Endodermal cell (in vitro differentiated cells): ENCODE measurements around the gene C5orf63. TPM values are rescaled to one million over a fixed set of nuclear protein-coding genes. Genes with fewer than 3 reads are reported as not detected.

Experiments used
- DNase-seq: peaks from one replicate; pipeline ENCODE4 v3.0.0-alpha.2; 2017
- H3K27ac ChIP-seq: 2 replicates; pipeline ENCODE4 v1.5.1; 2013; ENCODE audit warnings: mild to moderate bottlenecking, low read depth, low read length, moderate library complexity
- H3K27me3 ChIP-seq: 2 replicates; pipeline ENCODE4 v1.6.1; 2013; ENCODE audit warnings: mild to moderate bottlenecking, low read length, moderate library complexity; ENCODE audit not compliant: insufficient read depth, control insufficient read depth, poor library complexity, severe bottlenecking
- H3K36me3 ChIP-seq: 2 replicates; pipeline ENCODE4 v1.7.0; 2013; ENCODE audit warnings: mild to moderate bottlenecking, low read length, moderate library complexity; ENCODE audit not compliant: control insufficient read depth, insufficient read depth
- H3K4me1 ChIP-seq: one replicate; pipeline ENCODE4 v1.7.0; 2013; ENCODE audit warnings: low read length; ENCODE audit not compliant: control insufficient read depth, insufficient read depth
- H3K4me3 ChIP-seq: 2 replicates; pipeline ENCODE4 v1.5.1; 2013; ENCODE audit warnings: mild to moderate bottlenecking, low read length, moderate library complexity
- H3K9ac ChIP-seq: 2 replicates; pipeline ENCODE4 v1.6.1; 2013; ENCODE audit warnings: mild to moderate bottlenecking, low read length, moderate library complexity; ENCODE audit not compliant: poor library complexity, severe bottlenecking; ENCODE audit errors: extremely low read depth
- H3K9me3 ChIP-seq: 2 replicates; pipeline ENCODE4 v1.6.1; 2013; ENCODE audit warnings: mild to moderate bottlenecking, low read length, moderate library complexity; ENCODE audit not compliant: control insufficient read depth
- H3K27ac Mint-ChIP-seq: 2 replicates; pipeline ENCODE4 v1.8.0; 2020; ENCODE audit warnings: mixed read lengths
- H3K27me3 Mint-ChIP-seq: 2 replicates; pipeline ENCODE4 v1.8.0; 2021; ENCODE audit warnings: mild to moderate bottlenecking, mixed read lengths; ENCODE audit not compliant: insufficient read depth
- H3K36me3 Mint-ChIP-seq: 2 replicates; pipeline ENCODE4 v1.8.0; 2020; ENCODE audit warnings: low read depth, mixed read lengths
- H3K4me1 Mint-ChIP-seq: 2 replicates; pipeline ENCODE4 v1.8.0; 2020; ENCODE audit warnings: mixed read lengths
- H3K4me3 Mint-ChIP-seq: 2 replicates; pipeline ENCODE4 v1.8.0; 2020; ENCODE audit warnings: mild to moderate bottlenecking, moderate library complexity, mixed read lengths
- H3K9me3 Mint-ChIP-seq: 2 replicates; pipeline ENCODE4 v1.8.0; 2020; ENCODE audit warnings: mild to moderate bottlenecking, mixed read lengths
- WGBS, 2 experiments: methylation state at CpG; one replicate each; pipeline versions ENCODE4 v1.1.5 to v1.1.7; 2013; ENCODE audit warnings: missing lambda C conversion rate in 2 of 2, mixed read lengths in 1 of 2; ENCODE audit not compliant: insufficient coverage in 1 of 2, insufficient read length in 1 of 2; 5-methylcytosine and 5-hydroxymethylcytosine counted together
- total RNA-seq, 2 donors: library from RNA; stranded (reverse); fragmentation: NEBNext Ultra II Directional in 1 of 2; extraction: Animal tissue kit (Norgen Biotek cat#: 25700) in 1 of 2; gene quantifications; 2 replicates in 1 of 2; 3 replicates in 1 of 2; pipeline ENCODE4 v1.2.1, GENCODE V29; 2021
- TF ChIP-seq, protein P1 (sequence below): fragments of 200-600 bp; sonication (generic); conservative IDR thresholded peaks from 2 replicates; pipeline ENCODE4 v1.5.0; 2021; ENCODE audit warnings: antibody characterized with exemption, mild to moderate bottlenecking

The C5orf63 gene
- total RNA-seq, 2 donors from 2014 or later: 0.86 to 9.4 TPM

DNA sequence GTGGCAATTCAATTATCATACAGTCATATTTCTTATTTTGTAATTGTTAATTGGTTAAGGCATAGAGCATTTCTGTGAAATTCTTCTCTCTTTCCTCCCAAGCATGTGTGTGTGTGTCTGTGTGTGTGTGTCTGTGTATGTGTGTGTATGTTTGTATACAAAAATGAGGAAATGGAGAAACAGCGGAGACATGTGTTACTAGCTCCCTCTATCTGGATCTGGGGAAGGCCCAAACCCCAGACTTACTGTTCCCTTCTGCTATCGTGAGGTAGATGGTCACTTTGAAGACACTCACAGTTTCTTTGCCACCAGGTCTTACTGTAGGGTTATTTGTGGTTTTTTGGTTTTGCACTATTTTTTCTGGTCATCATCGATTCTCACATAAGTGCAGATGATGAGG is 11.4 kb upstream of the C5orf63 start:
- no peak overlapping the region for H3K27ac Mint-ChIP-seq
- no peaks in the 10 kb centered on the region for H3K9me3 ChIP-seq
- H3K9me3 Mint-ChIP-seq: no peaks in the 10 kb centered on the region
- no peaks in the 10 kb centered on the region for H3K27me3 ChIP-seq
- DNase-seq: no peak
- TF ChIP-seq, protein P1, sequence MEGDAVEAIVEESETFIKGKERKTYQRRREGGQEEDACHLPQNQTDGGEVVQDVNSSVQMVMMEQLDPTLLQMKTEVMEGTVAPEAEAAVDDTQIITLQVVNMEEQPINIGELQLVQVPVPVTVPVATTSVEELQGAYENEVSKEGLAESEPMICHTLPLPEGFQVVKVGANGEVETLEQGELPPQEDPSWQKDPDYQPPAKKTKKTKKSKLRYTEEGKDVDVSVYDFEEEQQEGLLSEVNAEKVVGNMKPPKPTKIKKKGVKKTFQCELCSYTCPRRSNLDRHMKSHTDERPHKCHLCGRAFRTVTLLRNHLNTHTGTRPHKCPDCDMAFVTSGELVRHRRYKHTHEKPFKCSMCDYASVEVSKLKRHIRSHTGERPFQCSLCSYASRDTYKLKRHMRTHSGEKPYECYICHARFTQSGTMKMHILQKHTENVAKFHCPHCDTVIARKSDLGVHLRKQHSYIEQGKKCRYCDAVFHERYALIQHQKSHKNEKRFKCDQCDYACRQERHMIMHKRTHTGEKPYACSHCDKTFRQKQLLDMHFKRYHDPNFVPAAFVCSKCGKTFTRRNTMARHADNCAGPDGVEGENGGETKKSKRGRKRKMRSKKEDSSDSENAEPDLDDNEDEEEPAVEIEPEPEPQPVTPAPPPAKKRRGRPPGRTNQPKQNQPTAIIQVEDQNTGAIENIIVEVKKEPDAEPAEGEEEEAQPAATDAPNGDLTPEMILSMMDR: no peak
- no peaks in the 10 kb centered on the region for H3K27me3 Mint-ChIP-seq
- H3K9ac ChIP-seq: no peak overlapping the region
- H3K36me3 Mint-ChIP-seq: no peaks in the 10 kb centered on the region
- no peak overlapping the region for H3K4me3 ChIP-seq
- WGBS, 2 experiments: 97 to 100% methylated on average over 1 to 3 of the region's 3 CpGs
- H3K27ac ChIP-seq: no peak overlapping the region
- peaks cover 32% of the 10 kb centered on the region for H3K4me1 Mint-ChIP-seq
- H3K4me3 Mint-ChIP-seq: no peak overlapping the region
- peaks cover 10% of the 10 kb centered on the region for H3K4me1 ChIP-seq
- no peaks in the 10 kb centered on the region for H3K36me3 ChIP-seq

DNA sequence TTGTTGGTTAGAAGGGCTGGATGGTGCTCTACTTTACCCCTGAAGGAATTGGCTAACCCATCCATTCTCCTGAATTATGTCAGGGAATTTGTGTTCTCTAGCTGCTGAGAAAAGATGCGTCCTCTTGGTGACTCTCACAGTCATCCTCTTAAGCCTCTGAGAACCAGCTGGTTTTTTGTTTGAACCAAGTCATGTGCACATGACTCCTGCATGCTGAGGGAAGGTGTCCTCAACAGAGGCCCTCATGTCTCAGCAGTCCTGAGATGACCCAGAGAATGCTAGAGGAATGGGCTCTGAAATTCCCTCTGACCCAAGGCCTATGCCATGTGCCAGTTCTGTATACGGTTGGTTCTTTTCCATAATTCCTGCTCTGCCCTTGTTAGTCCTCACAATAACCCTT is 10.4 kb upstream of the C5orf63 start:
- Histone ChIP-seq H3K27me3 (no peaks in the 10 kb centered on the region), H3K27ac (no peak overlapping the region), H3K36me3 (no peaks in the 10 kb centered on the region), H3K9ac (no peak overlapping the region), H3K4me3 (no peak overlapping the region), H3K9me3 (no peaks in the 10 kb centered on the region), H3K4me1 (peaks cover 7% of the 10 kb centered on the region)
- no peaks in the 10 kb centered on the region for H3K9me3 Mint-ChIP-seq
- no peaks in the 10 kb centered on the region for H3K27me3 Mint-ChIP-seq
- TF ChIP-seq, protein P1: no peak
- no peaks in the 10 kb centered on the region for H3K36me3 Mint-ChIP-seq
- 94 to 97% methylated on average over 2 of the region's 2 CpGs for WGBS, 2 experiments
- DNase-seq: no peak
- H3K4me3 Mint-ChIP-seq: no peak overlapping the region
- no peak overlapping the region for H3K27ac Mint-ChIP-seq
- peaks cover 32% of the 10 kb centered on the region for H3K4me1 Mint-ChIP-seq

DNA sequence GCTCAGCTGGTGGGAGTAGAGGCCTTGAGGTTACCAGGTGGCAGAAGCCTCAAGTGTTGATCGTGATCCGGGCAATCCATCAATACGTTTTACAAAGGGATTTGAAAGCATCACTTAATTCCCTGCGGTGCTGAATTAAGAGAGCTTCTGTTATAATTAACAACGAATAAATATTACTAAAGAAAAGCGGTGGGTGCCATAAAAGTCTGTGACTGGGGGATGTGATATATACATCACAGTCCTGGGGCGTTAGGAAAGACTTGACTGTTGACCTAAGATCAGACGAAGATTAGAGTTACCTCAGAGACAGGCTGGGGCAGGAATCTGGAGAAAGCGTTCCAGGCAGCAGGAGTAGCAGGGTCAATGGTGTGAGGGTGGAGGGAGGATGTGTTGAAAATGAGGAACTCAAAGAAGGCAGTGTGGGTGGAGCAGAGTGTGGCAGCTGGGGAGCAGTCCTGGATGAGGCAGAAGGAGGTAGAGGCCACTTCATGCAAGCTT is 6.7 kb upstream of the C5orf63 start:
- H3K27me3 ChIP-seq: no peaks in the 10 kb centered on the region
- peak overlapping the region; percentile 14 for H3K27ac ChIP-seq
- no peak overlapping the region for H3K4me3 ChIP-seq
- no peaks in the 10 kb centered on the region for H3K27me3 Mint-ChIP-seq
- TF ChIP-seq, protein P1: no peak
- H3K36me3 Mint-ChIP-seq: no peaks in the 10 kb centered on the region
- peak overlapping the region; percentile 50 for H3K27ac Mint-ChIP-seq
- H3K4me1 Mint-ChIP-seq: peaks cover 52% of the 10 kb centered on the region
- H3K9me3 Mint-ChIP-seq: no peaks in the 10 kb centered on the region
- peak overlapping the region; percentile 3 for H3K4me3 Mint-ChIP-seq
- H3K9me3 ChIP-seq: no peaks in the 10 kb centered on the region
- peak; percentile 90 for DNase-seq
- WGBS, 2 experiments: 7% methylated on average over 2 to 9 of the region's 9 CpGs
- H3K9ac ChIP-seq: no peak overlapping the region
- H3K36me3 ChIP-seq: no peaks in the 10 kb centered on the region
- peaks cover 22% of the 10 kb centered on the region for H3K4me1 ChIP-seq
